ENCODE results near the gene HS3ST6. TPM values are rescaled to one million over a fixed set of nuclear protein-coding genes. Genes with fewer than 3 reads are reported as not detected.

HS3ST6 gene
- total RNA-seq, 1 donor from 2014 or later: not detected

- Mint-ChIP-seq H3K36me3 (ENCODE audit: low read depth, unreplicated experiment) (peaks cover 5% of the 10 kb centered on the region), H3K27me3 (ENCODE audit: unreplicated experiment) (peaks cover 29% of the 10 kb centered on the region), H3K4me3 (ENCODE audit: unreplicated experiment) (no peak overlapping the region), H3K4me1 (ENCODE audit: unreplicated experiment) (peaks cover 16% of the 10 kb centered on the region), H3K27ac (ENCODE audit: unreplicated experiment) (no peak overlapping the region), H3K9me3 (ENCODE audit: unreplicated experiment) (no peaks in the 10 kb centered on the region)
- TF ChIP-seq CTCF (IDR thresholded peaks at IDR 0.05; ENCODE audit: unreplicated experiment): no peak
- no peak for DNase-seq (ENCODE audit: low spot score)
Measured at GRCh38 chr16:1917665-1918350, 407 bp downstream of the HS3ST6 start.

- peaks cover 30% of the 10 kb centered on the region for H3K27me3 Mint-ChIP-seq (ENCODE audit: unreplicated experiment)
- H3K9me3 Mint-ChIP-seq (ENCODE audit: unreplicated experiment): no peaks in the 10 kb centered on the region
- no peak for TF ChIP-seq CTCF (IDR thresholded peaks at IDR 0.05; ENCODE audit: unreplicated experiment)
- peaks cover 16% of the 10 kb centered on the region for H3K4me1 Mint-ChIP-seq (ENCODE audit: unreplicated experiment)
- no peak for DNase-seq (ENCODE audit: low spot score)
- H3K27ac Mint-ChIP-seq (ENCODE audit: unreplicated experiment): no peak overlapping the region
- H3K36me3 Mint-ChIP-seq (ENCODE audit: low read depth, unreplicated experiment): peaks cover 5% of the 10 kb centered on the region
- no peak overlapping the region for H3K4me3 Mint-ChIP-seq (ENCODE audit: unreplicated experiment)
Measured at GRCh38 chr16:1917056-1917664, 1.1 kb downstream of the HS3ST6 start.

- peaks cover 5% of the 10 kb centered on the region for H3K36me3 Mint-ChIP-seq (ENCODE audit: low read depth, unreplicated experiment)
- DNase-seq (ENCODE audit: low spot score): no peak
- TF ChIP-seq CTCF (IDR thresholded peaks at IDR 0.05; ENCODE audit: unreplicated experiment): no peak
- peaks cover 30% of the 10 kb centered on the region for H3K27me3 Mint-ChIP-seq (ENCODE audit: unreplicated experiment)
- H3K4me1 Mint-ChIP-seq (ENCODE audit: unreplicated experiment): peaks cover 16% of the 10 kb centered on the region
- no peak overlapping the region for H3K4me3 Mint-ChIP-seq (ENCODE audit: unreplicated experiment)
- H3K27ac Mint-ChIP-seq (ENCODE audit: unreplicated experiment): no peak overlapping the region
- no peaks in the 10 kb centered on the region for H3K9me3 Mint-ChIP-seq (ENCODE audit: unreplicated experiment)
Measured at GRCh38 chr16:1916640-1916990, 1.6 kb downstream of the HS3ST6 start.

DNA sequence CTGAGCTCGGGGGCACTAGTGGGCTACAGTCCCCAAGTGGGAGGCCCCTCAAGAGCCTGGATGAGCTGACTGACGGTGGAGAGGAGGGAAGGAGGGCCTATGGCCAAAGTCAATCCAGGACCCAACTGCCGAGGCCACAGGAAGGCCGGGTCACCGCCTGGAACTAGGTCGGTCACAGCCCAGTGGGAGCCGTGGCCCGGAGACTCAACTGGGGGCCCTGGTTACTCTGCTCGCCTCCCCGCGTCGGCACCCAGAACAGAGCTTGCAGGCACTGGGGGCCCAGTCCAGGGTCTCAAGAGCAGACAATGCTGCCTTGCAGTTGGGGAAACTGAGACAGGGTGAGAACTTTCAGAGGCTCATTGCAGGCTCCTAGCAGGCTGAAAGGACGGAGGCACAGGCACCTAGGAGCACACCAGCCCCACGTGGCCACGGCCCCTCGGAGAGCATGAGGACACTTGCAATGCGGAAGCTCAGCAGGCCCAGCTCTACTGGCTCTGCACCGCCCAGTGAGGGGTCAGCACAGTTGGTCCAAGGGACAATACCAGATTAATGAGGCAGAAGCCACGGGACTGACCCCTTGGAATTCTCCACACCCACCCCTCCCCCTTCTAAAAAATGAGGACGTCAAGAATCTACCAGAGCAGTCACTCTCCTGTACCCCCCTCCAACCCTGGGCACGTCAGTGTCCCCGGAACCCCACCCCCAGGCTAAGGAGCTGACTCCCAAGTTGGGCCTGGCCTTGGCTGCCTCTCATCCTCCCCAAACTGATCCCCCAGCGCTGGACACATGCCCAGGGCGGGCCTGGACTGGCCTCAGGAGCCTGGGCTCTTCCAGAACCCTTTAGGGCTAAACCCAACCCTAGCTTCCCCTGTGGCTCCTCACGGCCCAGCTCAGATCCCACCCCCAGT lies 2.2 kb downstream of the HS3ST6 start:
- H3K9me3 Mint-ChIP-seq (ENCODE audit: unreplicated experiment): no peaks in the 10 kb centered on the region
- TF ChIP-seq CTCF (IDR thresholded peaks at IDR 0.05; ENCODE audit: unreplicated experiment): no peak
- DNase-seq (ENCODE audit: low spot score): no peak
- peaks cover 12% of the 10 kb centered on the region for H3K4me1 Mint-ChIP-seq (ENCODE audit: unreplicated experiment)
- H3K27ac Mint-ChIP-seq (ENCODE audit: unreplicated experiment): no peak overlapping the region
- H3K27me3 Mint-ChIP-seq (ENCODE audit: unreplicated experiment): peaks cover 25% of the 10 kb centered on the region
- no peak overlapping the region for H3K4me3 Mint-ChIP-seq (ENCODE audit: unreplicated experiment)
- peaks cover under 1% of the 10 kb centered on the region for H3K36me3 Mint-ChIP-seq (ENCODE audit: low read depth, unreplicated experiment)
